Measurements from ENCODE around the gene F13A1.

F13A1 gene

GRCh38 chr6:6196762-6197161 lies 123.7 kb downstream of the F13A1 start:
- in situ Hi-C loops (cut with MboI; ENCODE audit: low sequenced_read_pairs) = no loop called here

GRCh38 chr6:6195080-6195479 lies 125.4 kb downstream of the F13A1 start:
- in situ Hi-C loops (cut with MboI; ENCODE audit: low sequenced_read_pairs) = no loop called here

DNA sequence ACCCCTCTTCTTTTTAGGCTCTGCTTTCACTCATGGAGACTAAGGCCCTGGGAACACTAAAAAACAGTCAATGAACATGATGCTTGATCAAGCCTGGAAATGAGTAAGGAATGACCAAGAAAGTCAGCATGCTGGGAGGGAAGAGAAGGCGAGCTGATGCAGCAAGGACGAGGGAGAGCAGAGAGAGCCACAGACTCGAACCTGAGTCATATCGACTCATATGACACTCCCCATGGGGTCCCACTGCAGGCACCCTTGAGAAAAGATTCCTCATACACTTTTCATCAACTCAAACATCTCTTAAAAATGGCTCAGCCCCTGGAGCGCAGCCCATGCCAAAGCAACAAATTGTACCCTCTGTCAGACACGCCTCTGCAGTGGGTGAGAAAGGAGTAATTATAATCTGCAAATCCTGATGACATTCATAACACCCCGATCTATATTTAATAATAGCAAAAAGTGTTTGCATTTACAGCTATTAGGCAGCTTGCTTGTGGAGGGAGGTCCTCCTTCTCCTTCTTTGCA lies 127.2 kb downstream of the F13A1 start:
- in situ Hi-C loops (cut with MboI; ENCODE audit: low sequenced_read_pairs) = no loop called here

DNA sequence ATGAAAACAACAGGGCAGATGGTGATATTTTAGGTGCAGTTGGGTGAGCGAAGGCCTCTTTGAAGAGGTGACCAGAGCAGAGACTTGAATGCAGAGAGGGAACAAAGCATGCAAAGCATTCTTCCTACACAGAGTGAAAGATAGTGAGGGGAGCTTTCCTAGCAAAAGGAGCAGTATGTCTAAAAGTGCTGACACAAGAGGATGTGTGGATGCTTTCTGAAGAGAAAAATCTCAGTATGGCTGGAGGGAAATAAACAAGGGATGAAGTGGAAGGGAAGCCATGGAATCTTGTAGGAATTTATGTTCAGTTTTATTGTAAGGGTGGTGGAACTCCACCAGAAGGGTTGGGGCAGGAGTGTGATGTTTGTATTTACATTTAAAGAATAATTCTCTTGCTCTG lies 128.6 kb downstream of the F13A1 start:
- in situ Hi-C loops (cut with MboI; ENCODE audit: low sequenced_read_pairs) = no loop called here

GRCh38 chr6:6191476-6191875 lies 129.0 kb downstream of the F13A1 start:
- in situ Hi-C loops (cut with MboI; ENCODE audit: low sequenced_read_pairs) = no loop called here

- in situ Hi-C loops (cut with MboI; ENCODE audit: low sequenced_read_pairs) = no loop called here
These were observed 139.8 kb downstream of the F13A1 start for GRCh38 chr6:6180684-6181083.

GRCh38 chr6:6179858-6180623 lies 140.4 kb downstream of the F13A1 start:
- in situ Hi-C loops (cut with MboI; ENCODE audit: low sequenced_read_pairs) = no loop called here

DNA sequence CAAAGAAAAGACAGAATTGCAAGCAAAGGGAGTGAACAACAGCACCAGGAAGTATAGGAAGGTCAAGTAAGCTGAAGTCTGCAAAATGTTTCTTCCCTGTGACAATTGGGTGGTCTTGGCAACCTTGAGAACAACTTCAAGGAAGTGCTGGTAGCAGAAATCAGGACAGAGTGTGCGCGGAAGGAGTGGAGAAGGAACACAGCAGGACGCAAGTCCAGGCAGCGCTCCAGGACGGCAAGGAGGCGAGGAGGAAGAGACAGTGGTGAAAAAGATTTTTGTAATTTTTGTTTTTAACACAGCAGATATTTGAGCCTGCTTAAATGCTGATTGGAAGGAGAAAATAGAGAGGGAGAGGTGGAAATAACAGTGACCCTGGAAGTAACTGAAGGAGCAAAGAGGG lies 141.7 kb downstream of the F13A1 start:
- in situ Hi-C loops (cut with MboI; ENCODE audit: low sequenced_read_pairs) = no loop called here

DNA sequence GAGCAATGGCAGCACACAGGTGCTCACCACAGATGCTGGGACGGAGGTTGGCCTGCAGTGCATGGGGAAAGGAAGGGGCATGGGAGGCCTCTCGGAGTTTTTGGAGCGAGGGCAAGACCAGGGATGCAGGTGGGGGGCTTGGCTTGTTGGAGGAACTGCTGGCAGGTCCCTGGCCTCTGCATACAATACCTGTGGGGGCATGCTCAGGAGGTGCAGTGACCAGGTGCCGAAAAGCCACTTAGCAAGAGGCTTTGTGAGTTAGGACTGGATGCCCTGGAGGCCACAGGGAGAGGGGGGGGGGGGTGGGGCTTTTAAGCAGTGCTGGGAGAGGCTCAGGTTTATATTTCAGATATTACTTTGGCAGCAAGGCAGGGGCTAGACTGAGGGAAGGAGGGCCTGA lies 142.7 kb downstream of the F13A1 start:
- in situ Hi-C loops (cut with MboI; ENCODE audit: low sequenced_read_pairs) = no loop called here

DNA sequence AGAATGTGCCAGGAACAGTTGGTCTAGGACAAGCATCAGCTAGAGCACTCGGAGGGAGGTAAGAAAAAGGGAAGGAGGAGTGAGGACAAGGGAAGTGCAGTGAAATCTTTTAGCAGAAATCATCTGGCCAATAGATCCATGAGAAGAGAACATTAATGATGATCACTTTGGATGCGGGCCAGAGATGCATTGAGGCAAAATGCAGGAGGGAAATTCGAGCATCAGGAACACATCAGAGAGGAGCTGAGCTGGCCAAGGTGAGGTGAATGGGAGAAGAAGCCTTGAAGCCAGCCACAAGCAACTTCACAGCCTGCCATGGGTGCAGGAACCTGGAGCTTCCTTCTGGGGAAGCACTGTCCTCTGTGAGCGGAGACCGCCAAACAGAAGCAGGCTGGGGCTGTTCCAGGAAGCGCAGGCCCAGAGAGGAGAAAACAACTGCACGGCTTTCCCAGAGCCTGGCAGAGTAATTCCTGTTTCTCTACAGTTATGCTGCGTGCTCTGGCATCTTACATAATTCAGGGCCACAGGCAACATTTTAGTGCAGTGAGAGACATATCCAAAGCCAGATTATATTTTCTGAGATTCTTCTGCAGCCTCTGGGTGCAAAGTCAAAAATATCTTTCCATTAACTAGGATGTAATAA lies 143.8 kb downstream of the F13A1 start:
- in situ Hi-C loops (cut with MboI; ENCODE audit: low sequenced_read_pairs) = no loop called here

DNA sequence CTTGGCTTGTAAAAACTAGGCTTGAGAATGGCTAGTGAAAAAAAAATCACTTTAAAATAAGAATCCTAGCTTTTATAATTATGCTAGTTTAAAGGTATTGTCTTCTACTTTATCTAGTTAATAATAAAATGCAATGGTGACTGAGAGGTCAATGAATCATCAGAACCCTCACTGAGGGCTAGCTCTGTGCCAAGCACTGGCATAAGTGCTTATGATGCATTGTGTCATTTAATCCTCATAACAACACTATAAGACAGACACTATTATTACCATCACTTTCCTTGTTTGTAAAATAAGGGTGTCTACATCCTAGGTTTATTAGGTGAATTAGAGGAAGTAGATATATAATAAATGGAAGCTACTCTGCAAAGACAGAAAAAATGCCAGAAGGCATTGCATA lies 144.3 kb downstream of the F13A1 start:
- in situ Hi-C loops (cut with MboI; ENCODE audit: low sequenced_read_pairs) = no loop called here

DNA sequence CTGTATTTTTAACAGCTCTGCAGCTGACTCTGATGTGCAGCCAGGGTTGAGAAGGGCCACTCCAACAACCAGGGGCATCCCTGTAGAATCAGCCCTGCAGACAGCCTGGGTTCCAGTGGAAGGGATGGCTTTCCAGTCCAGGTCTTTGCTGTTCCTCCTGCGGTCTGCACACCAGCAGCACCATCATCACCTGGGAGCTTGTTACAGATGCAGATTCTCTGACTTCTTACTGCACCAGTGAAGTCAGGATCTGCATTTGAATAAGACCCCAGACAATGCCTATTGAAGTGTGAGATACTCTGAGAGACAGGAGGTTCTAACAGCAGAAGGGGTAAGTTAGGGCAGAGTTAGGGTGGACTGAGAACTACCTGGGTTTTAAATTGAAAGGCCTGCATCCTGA lies 151.3 kb downstream of the F13A1 start:
- in situ Hi-C loops (cut with MboI; ENCODE audit: low sequenced_read_pairs) = no loop called here

- in situ Hi-C loops (cut with MboI; ENCODE audit: low sequenced_read_pairs) = no loop called here
These were observed 154.4 kb downstream of the F13A1 start for GRCh38 chr6:6166064-6166463.

DNA sequence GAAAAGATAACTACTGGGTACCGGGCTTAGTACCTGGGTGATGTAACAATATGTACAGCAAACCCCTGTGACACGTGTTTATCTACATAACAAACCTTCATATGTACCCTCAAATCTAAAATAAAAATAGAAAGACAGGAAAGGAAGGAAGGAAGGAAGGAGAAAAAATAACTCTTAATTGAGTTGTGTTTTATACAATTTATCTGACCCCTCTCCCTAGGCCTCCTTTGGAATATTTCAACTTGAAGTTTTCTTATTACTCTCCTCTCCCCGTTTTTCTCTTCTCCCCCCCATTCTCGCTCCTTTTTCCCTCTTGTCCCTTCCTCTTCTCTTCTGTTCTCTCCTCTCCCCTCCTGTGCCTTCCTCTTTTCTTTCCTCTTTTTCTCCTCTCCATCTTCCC lies 156.1 kb downstream of the F13A1 start:
- in situ Hi-C loops (cut with MboI; ENCODE audit: low sequenced_read_pairs) = no loop called here

DNA sequence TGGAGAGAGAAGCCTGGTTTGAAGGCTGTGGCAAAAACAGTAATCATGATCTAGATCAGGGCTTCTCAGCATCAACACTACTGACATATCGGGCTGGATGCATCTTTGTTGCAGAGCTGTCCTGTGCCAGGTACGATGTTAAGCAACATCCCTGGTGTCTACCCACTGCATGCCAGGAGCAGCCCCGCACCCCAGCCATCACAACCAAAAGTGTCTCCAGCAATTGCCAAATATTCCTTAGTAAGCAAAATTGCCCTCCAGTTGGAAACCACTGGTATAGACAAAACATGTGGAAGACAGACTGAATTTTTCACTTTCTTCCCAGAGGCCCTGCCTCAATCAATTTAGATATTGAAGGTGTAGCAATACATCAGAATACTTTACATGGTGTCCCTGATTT lies 166.1 kb downstream of the F13A1 start:
- in situ Hi-C loops (cut with MboI; ENCODE audit: low sequenced_read_pairs) = no loop called here

DNA sequence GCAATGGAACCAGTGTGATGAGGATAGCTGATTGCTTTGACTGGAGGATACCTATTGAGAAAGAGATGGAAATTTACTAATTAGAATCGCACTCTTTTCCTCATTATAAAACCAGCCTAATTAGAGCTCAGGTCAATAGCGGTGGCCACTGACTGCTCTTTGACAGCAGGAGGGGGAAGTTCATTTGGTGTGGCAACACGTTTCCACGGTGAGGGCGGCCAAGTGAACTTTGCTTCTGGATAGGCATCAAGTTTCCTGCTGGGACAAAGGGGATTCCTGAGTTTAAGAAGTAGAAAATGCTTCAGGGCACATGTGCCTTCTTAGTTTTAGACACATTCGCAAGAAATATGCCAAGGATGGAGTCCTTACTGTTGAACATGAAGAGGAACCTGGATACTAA lies 168.4 kb downstream of the F13A1 start:
- in situ Hi-C loops (cut with MboI; ENCODE audit: low sequenced_read_pairs) = no loop called here

GRCh38 chr6:6148192-6148815 lies 172.2 kb downstream of the F13A1 start:
- in situ Hi-C loops (cut with MboI; ENCODE audit: low sequenced_read_pairs) = no loop called here

GRCh38 chr6:6131492-6132109 lies 188.9 kb downstream of the F13A1 start:
- in situ Hi-C loops (cut with MboI; ENCODE audit: low sequenced_read_pairs) = no loop called here

DNA sequence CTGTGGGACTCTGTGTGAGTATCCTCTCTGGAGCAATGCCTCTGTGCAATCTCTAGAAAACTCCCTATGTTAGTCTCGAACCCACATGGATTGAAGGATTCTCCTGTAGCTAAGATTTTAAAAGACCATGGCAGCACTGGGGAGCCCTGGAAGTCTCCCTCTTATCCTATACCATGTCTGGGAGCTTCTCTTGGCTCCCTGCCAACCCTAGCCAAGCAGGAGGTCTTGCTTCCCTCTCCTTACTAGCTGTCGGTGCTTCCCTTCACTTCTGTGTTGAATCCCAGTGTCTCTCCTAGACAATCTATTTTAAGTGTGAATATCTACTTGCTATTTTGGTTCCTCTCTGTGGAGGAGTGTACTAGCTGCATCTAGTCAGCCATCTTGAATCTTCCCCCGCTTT lies 195.0 kb downstream of the F13A1 start:
- in situ Hi-C loops (cut with MboI; ENCODE audit: low sequenced_read_pairs) = no loop called here

GRCh38 chr6:6123803-6124202 lies 196.7 kb downstream of the F13A1 start:
- in situ Hi-C loops (cut with MboI; ENCODE audit: low sequenced_read_pairs) = no loop called here

- in situ Hi-C loops (cut with MboI; ENCODE audit: low sequenced_read_pairs) = no loop called here
These were observed 198.5 kb downstream of the F13A1 start for GRCh38 chr6:6121943-6122342.
